LNCAP (cell line): ENCODE data around the gene UBA52.

Experiments
- CTCF ChIP-seq: fragments of 450-650 bp; IDR thresholded peaks from 2 replicates; pipeline ENCODE4 v1.5.1; 2017; ENCODE audit warnings: mild to moderate bottlenecking

The UBA52 gene

GRCh38 chr19:18593367-18594095 lies 21.9 kb downstream of the UBA52 start:
- no peak for TF ChIP-seq CTCF

- TF ChIP-seq CTCF = peak; percentile 94
Measured at GRCh38 chr19:18594096-18594823, 22.6 kb downstream of the UBA52 start.

GRCh38 chr19:18594824-18595373 lies 23.2 kb downstream of the UBA52 start:
- no peak for TF ChIP-seq CTCF

GRCh38 chr19:18595475-18595874 lies 23.8 kb downstream of the UBA52 start:
- TF ChIP-seq CTCF = no peak

- no peak for TF ChIP-seq CTCF
Measured at GRCh38 chr19:18596752-18597157, 25.1 kb downstream of the UBA52 start.

- TF ChIP-seq CTCF = no peak
Measured at GRCh38 chr19:18597809-18598660, 26.4 kb downstream of the UBA52 start.

- no peak for TF ChIP-seq CTCF
Measured at GRCh38 chr19:18599485-18599884, 27.8 kb downstream of the UBA52 start.
